ENCODE measurements around the gene C2orf78. TPM values are rescaled to one million over a fixed set of nuclear protein-coding genes. Genes with fewer than 3 reads are reported as not detected.
"Not testable (repeated sequence)": the region's sequence is repeated elsewhere in the genome, so short reads cannot be mapped to it uniquely, and the experiment has no call there.

The C2orf78 gene
- polyA plus RNA-seq (2013, experiment 1 of 2; ENCODE audit: insufficient read length): not detected
- polyA plus RNA-seq (2013, experiment 2 of 2; ENCODE audit: insufficient read length): not detected

GRCh38 chr2:73783883-73784282 is at the start of gene C2orf78:
Gene C2orf78 (plus strand): TSS chr2:73784183. CDS start chr2:73784310, 127 bp downstream.
- not testable (repeated sequence) for DNase-seq

DNA sequence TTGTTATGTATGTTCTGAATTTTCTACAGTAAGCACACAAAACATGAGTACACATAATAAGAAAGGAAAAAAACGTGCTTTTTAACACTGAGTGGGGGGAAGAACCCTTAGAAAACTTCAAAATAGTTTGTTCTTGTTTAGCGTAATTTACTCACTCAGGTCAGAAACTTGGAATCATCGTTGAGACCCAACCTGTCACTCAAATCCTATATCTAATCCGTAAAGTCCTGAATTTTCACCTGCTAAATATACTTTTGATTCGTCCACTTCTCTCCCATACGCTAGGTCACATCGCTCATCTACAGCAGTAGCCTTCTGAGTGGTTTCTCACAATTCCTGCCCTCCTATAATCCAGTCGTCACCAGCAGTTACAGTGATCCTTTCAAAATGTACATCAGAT is 47.6 kb upstream of the C2orf78 start:
- DNase-seq: no peak

- peak; percentile 99 for DNase-seq
Measured at GRCh38 chr2:73736855-73737779, 46.9 kb upstream of the C2orf78 start, which contains the start of gene TPRKB. Gene TPRKB (minus strand): TSS chr2:73737345. CDS start chr2:73734569, 2,776 bp downstream.

GRCh38 chr2:73739101-73739500 is 44.9 kb upstream of the C2orf78 start:
- no peak for DNase-seq

DNA sequence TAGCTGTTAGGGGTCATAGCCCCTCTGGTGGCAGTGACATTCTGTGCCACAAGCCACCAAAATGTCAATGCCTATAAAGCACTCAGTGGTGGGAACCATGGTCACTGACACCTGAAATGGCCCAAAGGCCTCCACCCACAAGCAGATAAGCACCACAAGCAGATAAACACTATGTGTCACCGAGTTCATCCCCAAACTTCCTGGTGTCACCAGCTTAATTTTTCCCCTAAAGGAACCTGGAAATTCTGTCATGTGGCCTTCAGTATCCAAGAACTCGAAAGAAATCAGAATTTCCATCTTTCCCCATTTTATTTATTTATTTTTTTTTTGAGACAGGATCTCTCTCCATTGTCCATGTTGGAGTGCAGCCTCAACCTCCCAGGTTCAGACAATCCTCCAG is 43.2 kb upstream of the C2orf78 start:
- DNase-seq: no peak

DNA sequence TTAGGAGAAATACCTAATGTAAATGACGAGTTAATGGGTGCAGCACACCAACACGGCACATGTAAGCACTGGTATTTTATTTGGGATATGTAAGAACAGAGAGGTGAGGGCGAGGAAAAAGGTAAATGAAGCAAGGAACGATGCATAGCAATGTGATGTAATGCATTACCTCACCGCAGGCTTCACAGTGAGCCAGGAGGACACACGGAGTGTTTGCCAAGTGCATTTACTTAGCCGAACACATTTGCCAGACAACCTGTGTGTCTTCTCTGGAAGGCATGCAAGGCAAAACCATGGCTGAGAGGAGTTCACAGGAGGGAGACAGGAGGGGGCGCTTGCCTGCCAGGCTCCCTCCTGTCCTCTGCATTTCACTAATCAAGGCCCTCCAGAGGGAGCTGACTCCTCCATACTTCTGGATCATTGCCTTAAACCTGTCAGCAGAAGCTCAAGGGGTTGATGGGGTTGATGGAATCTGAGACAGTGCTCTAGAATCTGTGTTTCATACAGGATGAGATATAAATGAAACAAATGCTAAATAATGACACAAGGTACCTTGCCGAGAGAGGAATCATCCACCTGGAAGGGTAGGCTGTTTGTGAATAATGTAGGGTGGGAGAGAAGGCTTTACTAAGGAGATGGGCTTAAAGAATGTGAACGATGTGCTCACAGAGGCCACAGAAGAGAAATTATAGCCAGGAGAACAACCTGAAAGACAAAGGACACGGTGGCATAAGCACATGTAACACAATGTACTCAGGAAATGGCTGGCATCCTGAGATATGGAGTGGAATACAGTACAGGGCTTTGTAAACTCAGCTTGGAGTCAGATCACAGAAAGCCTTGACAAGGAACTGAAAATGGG is 37.7 kb upstream of the C2orf78 start:
- no peak for DNase-seq

- DNase-seq: no peak
Measured at GRCh38 chr2:73746877-73747208, 37.1 kb upstream of the C2orf78 start.

GRCh38 chr2:73749314-73749713 is 34.7 kb upstream of the C2orf78 start:
- DNase-seq: no peak

DNA sequence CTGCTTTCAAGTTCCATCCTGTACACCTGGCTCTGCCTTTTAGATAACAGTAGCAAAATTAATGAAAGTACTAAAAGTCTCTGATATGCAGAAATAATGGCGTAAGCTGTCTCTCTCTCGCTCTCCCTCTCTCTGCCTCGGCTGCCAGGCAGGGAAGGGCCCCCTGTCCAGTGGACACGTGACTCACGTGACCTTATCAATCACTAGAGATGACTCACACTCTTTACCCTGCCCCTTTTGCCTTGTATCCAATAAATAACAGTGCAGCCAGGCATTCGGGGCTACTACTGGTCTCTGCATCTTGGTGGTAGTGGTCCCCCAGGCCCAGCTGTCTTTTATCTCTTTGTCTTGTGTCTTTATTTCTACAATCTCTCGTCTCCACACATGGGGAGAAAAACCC is 29.7 kb upstream of the C2orf78 start:
- DNase-seq: not testable (repeated sequence)

DNA sequence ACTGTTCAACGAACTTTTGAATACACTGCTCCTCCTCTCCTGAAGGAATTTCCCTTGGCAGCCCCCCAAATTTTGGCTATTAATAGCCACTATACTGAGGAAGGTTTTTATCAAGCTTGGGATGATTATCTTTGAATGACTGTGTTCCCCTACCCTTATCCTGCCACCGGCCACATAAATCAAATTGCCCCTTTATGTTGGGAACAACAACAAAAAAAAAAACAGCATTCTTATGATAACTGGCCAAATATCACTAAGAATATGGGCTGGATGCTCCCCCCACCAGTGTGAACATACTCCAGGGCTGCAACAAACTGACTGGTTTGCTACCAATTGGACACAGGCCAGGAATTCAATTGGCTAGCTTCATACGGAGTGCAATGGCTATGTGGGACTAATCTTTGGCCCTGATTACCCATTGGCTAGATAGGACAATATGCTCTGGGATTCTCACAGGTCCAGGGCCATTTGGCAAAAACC is 24.7 kb upstream of the C2orf78 start:
- peak; percentile 23 for DNase-seq

DNA sequence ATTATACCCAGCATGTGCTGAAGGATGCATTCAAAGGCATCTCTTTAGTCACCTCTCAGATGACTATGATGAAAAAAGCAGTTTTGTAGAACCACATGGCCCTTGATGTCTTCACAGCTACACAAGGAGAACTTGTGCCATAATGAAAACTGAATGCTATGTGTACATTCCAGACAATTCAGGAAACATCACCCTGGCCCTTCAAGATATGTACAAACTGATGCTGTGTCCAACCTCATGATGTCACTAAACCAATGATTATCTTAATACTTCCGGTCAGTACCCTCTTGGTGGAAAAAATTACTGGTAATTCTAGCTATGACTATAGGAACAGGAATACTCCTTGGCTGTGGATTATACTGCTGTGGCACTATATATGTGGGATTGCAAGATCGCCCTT is 24.1 kb upstream of the C2orf78 start:
- no peak for DNase-seq

GRCh38 chr2:73762571-73762970 is 21.4 kb upstream of the C2orf78 start:
- peak; percentile 29 for DNase-seq

DNA sequence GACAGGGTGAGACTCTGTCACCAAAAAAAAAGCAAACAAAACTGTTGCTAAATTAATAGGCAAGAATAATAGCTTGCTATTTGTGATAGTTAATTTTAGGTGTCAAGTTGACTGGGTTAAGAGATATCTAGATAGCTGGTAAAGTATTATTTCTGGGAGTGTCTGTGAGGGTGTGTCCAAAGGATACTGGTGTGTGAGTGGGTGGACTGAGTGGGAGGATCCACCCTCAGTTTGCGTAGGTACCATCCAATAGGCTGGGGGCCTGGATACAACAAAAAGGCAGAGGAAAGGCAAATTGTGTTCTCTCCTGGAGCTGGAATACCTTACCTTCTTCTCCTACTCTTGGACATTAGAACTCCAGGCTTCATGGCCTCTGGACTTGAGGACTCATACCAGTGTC is 19.0 kb upstream of the C2orf78 start:
- no peak for DNase-seq

DNA sequence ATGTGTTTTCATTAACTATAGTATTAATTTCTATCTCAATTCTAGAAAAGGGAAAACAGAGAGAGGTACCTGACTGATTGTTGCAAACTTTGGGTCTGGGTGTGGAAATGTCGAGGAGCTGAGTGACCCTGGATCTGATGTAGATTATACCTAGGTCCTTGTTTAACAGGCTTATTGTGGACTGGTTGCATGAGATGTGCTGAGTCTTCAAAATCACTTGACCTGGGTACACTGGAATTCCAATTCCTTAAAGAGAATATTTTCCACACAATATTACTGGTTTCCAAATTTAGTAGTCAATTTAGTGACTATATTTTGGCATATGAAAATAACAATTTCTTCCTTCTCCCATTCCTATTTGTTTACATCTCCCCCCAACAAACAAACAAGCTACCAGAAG is 17.6 kb upstream of the C2orf78 start:
- DNase-seq: no peak

- DNase-seq: no peak
Measured at GRCh38 chr2:73766994-73767393, 17.0 kb upstream of the C2orf78 start.

DNA sequence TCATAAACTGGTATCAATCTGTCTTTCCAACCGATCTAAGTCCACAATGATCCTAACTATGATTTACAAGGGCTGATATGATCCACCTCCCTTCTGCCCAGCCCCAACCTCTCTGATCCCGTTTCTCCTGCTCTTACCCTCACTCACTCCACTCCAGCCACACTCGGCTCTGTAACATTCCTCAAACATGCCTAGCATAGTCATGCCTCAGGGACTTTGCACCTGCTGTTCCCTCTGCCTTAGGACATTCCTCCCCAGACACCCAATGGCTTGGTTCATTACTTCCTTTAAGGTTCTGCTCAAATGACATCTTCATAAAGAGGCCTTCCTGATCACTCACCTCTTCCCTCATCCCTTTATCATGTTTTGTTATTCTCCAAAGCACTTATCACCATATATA is 13.3 kb upstream of the C2orf78 start:
- DNase-seq: no peak

DNA sequence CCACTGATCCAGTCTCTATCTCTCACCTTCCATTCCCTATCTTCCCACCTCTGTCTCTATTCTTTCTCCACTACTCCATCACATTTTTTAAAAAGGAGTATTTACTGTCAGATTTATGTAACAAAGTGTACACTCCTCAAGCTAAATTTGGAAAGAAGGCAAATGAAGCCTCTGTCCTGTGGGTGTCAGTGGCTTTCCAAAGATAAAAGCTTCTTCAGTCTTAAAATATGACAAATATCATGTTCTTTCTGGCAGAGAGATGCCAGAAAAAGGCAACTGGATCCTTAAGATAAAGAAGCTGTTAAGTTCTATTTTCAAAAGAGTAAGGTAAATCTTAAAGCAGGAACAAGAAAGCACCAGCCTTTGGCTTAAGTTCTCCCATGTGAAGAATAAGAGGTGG is 11.2 kb upstream of the C2orf78 start:
- no peak for DNase-seq

- DNase-seq: peak; percentile 56
Measured at GRCh38 chr2:73776381-73776780, 7.6 kb upstream of the C2orf78 start.

DNA sequence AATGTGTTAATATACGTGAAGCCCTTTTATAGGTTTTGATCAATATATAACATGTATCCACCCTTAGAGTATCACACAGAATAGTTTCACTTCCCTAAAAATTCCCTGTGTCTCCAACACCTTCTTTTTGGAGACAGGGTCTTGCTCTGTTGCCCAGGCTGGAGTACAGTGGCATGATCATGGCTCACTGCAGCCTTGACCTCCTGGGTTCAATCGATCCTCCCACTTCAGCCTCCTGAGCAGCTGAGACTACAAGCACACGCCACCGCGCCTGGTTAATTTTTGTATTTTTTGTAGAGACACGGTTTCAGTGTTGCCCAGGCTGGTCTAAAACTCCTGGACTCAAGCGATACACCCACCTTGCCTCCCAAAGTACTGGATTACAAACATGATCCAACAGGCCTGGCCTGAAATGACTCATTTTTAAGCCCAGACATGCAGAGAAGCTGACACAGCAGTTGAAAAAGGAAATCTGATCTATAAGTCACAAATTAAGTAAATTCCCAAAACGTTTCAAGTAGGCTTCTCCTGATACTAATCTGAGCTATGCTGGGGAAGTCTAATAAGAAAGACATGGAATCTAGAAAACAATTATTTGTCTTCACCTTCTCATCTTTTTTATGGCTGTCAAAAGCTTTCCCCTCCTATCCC is 7.0 kb upstream of the C2orf78 start:
- peak; percentile 18 for DNase-seq

GRCh38 chr2:73778867-73779466 is 5.0 kb upstream of the C2orf78 start:
- DNase-seq: not testable (repeated sequence)

DNA sequence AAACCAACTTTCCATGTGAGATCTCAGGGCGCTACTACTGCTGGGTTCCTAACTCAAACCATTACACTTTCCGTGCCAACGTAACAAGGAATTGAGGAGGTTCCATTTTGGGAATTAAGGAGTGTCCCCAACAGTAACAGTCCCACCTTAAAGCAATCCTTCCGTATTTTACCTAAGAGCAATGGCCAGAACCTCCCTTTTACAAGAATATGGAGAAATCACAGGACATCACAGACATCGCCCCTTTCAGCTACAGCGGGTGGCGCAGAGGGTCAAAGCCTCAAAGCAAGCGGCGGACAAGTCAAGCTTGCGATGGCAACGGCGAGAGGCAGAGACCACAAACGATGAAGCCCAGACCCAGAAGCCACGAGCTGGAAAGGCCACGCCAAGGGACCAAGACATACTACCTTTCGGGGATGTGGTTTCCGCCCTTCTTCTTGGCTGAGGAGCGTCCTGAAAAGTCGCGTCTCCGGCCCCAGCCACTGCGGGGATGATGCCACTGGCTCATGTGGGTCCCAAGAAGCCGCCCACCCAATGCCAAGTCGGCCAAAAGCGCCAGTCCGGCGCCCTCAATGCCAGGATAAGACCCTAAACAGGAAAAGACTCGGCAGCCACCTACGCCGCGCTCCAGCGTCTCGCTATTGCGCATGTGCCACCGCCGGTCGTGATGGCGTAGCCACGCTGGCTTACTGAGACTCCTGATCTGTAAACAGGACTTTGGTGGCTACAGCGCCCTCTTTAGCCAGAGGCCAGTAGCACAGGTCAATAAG is 4.3 kb upstream of the C2orf78 start, which contains the start of gene DUSP11:
DUSP11 (minus strand) TSS at position 637 of the 770 bp plus-strand sequence; CDS start at position 508, 129 bp downstream.
- peak; percentile 93 for DNase-seq
